Glutamatergic neuron (in vitro differentiated cells): ENCODE results near the gene TULP1. TPM values are rescaled to one million over a fixed set of nuclear protein-coding genes. Genes with fewer than 3 reads are reported as not detected.

ENCODE experiments used
- DNase-seq: peaks from one replicate; pipeline ENCODE4 v3.0.0; 2022
- H3K27ac Mint-ChIP-seq: one replicate; pipeline ENCODE4 v1.8.0; 2020; ENCODE audit warnings: mild to moderate bottlenecking, mixed read lengths, inconsistent platforms; ENCODE audit not compliant: unreplicated experiment
- H3K27me3 Mint-ChIP-seq: one replicate; pipeline ENCODE4 v1.8.0; 2020; ENCODE audit warnings: mild to moderate bottlenecking, moderate library complexity, mixed read lengths, inconsistent platforms; ENCODE audit not compliant: unreplicated experiment
- H3K36me3 Mint-ChIP-seq: one replicate; pipeline ENCODE4 v1.8.0; 2020; ENCODE audit warnings: mild to moderate bottlenecking, mixed read lengths, inconsistent platforms; ENCODE audit not compliant: unreplicated experiment
- H3K4me1 Mint-ChIP-seq: one replicate; pipeline ENCODE4 v1.8.0; 2020; ENCODE audit warnings: mild to moderate bottlenecking, low read depth, mixed read lengths, inconsistent platforms; ENCODE audit not compliant: unreplicated experiment
- H3K4me3 Mint-ChIP-seq: one replicate; pipeline ENCODE4 v1.8.0; 2020; ENCODE audit warnings: mild to moderate bottlenecking, mixed read lengths, inconsistent platforms; ENCODE audit not compliant: unreplicated experiment
- H3K9me3 Mint-ChIP-seq: one replicate; pipeline ENCODE4 v1.8.0; 2020; ENCODE audit warnings: mild to moderate bottlenecking, moderate library complexity, mixed read lengths, inconsistent platforms; ENCODE audit not compliant: unreplicated experiment
- CTCF ChIP-seq: fragments of 200-600 bp; sonication (generic); IDR thresholded peaks from one replicate; pipeline ENCODE4 v1.5.0; 2021; ENCODE audit not compliant: partially characterized antibody, unreplicated experiment
- total RNA-seq: library from RNA; stranded (reverse); fragmentation: NEBNext Ultra II Directional; extraction: Animal tissue kit (Norgen Biotek cat#: 25700); gene quantifications from one replicate; pipeline ENCODE4 v1.2.1, GENCODE V29; 2021; ENCODE audit not compliant: unreplicated experiment

TULP1 gene
- total RNA-seq, 1 donor from 2014 or later = not detected

GRCh38 chr6:35489066-35489465 is 23.6 kb downstream of the TULP1 start:
- H3K36me3 Mint-ChIP-seq = no peaks in the 10 kb centered on the region
- peak overlapping the region; percentile 72 for H3K27ac Mint-ChIP-seq
- H3K4me3 Mint-ChIP-seq = peak overlapping the region; percentile 20
- DNase-seq = no peak
- peaks cover 10% of the 10 kb centered on the region for H3K27me3 Mint-ChIP-seq
- H3K9me3 Mint-ChIP-seq = peaks cover 15% of the 10 kb centered on the region
- no peak for TF ChIP-seq CTCF
- H3K4me1 Mint-ChIP-seq = peaks cover 38% of the 10 kb centered on the region

DNA sequence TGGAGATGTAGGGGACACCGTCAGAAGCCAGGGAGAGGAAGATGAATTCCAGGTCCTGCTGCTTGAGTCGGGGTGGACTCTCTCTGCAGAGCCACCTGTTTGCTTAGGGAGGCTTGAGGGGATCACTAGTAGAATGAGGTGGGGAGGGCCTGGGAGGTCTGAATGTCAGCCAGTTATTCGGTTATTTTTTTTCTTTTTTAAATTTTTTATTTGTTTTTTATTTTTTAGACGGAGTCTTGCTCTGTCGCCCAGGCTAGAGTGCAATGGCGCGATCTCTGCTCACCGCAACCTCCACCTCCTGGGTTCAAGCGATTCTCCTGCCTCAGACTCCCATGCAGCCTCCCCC is 24.2 kb downstream of the TULP1 start:
- H3K27me3 Mint-ChIP-seq = peaks cover 10% of the 10 kb centered on the region
- no peak overlapping the region for H3K4me3 Mint-ChIP-seq
- peak overlapping the region; percentile 79 for H3K27ac Mint-ChIP-seq
- H3K4me1 Mint-ChIP-seq = peaks cover 32% of the 10 kb centered on the region
- no peak for DNase-seq
- TF ChIP-seq CTCF = no peak
- H3K36me3 Mint-ChIP-seq = no peaks in the 10 kb centered on the region
- H3K9me3 Mint-ChIP-seq = peaks cover 15% of the 10 kb centered on the region

DNA sequence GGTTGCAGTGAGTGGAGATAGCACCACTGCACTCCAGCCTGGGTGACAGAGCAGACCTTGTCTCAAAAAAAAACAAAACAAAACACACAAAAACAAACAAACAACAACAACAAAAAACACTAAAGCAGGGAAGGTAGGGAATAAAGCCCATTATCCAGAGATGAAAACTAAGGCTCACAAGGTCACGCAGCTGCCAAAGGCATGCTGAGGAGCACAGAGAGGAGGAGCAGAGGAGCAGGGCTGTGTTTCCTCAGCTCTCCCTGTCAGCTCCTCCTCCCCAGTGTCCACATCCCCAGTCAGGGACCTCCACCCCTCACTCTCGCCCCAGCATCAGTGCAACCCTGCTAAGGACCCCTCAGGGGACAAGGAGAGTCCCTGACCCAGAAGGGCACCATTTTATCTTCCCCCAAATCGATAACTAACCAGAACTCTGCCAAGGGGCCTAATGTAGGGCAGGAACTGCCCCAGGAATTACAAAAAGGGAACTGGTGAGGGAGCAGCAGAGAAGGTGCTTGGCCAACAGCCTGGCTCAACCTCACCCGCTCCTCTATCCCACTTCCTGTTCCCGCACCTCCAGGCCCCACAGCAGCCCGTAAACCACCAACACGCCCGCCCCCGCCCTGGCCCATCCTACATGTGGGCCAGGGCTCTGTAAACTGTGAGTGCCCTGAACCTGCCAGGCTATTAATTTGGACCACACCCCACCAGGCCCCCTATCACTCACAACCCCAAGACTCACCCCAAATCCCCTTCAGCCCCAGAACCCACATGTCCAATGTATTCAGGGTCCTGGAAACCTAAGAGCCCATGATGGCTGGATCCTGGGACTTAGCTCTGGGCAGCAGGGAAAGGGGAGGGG is 24.8 kb downstream of the TULP1 start:
- no peak for TF ChIP-seq CTCF
- Mint-ChIP-seq H3K9me3 (peaks cover 11% of the 10 kb centered on the region), H3K27ac (peak overlapping the region; percentile 79), H3K4me1 (peaks cover 26% of the 10 kb centered on the region), H3K4me3 (no peak overlapping the region), H3K27me3 (peaks cover 7% of the 10 kb centered on the region), H3K36me3 (no peaks in the 10 kb centered on the region)
- DNase-seq = no peak

GRCh38 chr6:35486005-35486925 is 26.4 kb downstream of the TULP1 start:
- no peaks in the 10 kb centered on the region for H3K36me3 Mint-ChIP-seq
- TF ChIP-seq CTCF = no peak
- H3K4me3 Mint-ChIP-seq = peak overlapping the region; percentile 74
- DNase-seq = peak; percentile 55
- H3K27me3 Mint-ChIP-seq = peaks cover 4% of the 10 kb centered on the region
- H3K9me3 Mint-ChIP-seq = peaks cover 10% of the 10 kb centered on the region
- peaks cover 21% of the 10 kb centered on the region for H3K4me1 Mint-ChIP-seq
- peak overlapping the region; percentile 68 for H3K27ac Mint-ChIP-seq
